Nucleus accumbens (tissue), 56 donors: ENCODE data around the gene UNC79.

ENCODE experiments used
- DNase-seq, 56 donors: peaks; one replicate each; lab custom pipeline; 2025; lab: John Stamatoyannopoulos, UW

Gene UNC79

GRCh38 chr14:93719256-93719655 lies 288.5 kb downstream of the UNC79 start:
- DNase-seq: no peak

GRCh38 chr14:93720076-93720815 lies 289.5 kb downstream of the UNC79 start:
- DNase-seq: no peak

GRCh38 chr14:93720981-93721483 lies 290.3 kb downstream of the UNC79 start:
- DNase-seq: no peak

- DNase-seq: no peak
Observed at GRCh38 chr14:93723001-93723400, 292.3 kb downstream of the UNC79 start.

GRCh38 chr14:93725002-93725582 lies 294.4 kb downstream of the UNC79 start:
- no peak for DNase-seq

- no peak for DNase-seq
Observed at GRCh38 chr14:93725993-93726392, 295.3 kb downstream of the UNC79 start.

- no peak for DNase-seq
Observed at GRCh38 chr14:93727039-93727740, 296.5 kb downstream of the UNC79 start.

GRCh38 chr14:93727917-93728650 lies 297.3 kb downstream of the UNC79 start:
- no peak for DNase-seq

- no peak for DNase-seq
Observed at GRCh38 chr14:93728651-93729016, 297.9 kb downstream of the UNC79 start.

GRCh38 chr14:93729993-93730392 lies 299.3 kb downstream of the UNC79 start:
- DNase-seq: peak in 23 of 56 donors; percentile 15 to 79 (median 33)

GRCh38 chr14:93731753-93732152 lies 301.0 kb downstream of the UNC79 start:
- no peak for DNase-seq

- no peak for DNase-seq
Observed at GRCh38 chr14:93732524-93732923, 301.8 kb downstream of the UNC79 start.

GRCh38 chr14:93733231-93733630 lies 302.5 kb downstream of the UNC79 start:
- peak in 8 of 56 donors; percentile 7 to 45 (median 22) for DNase-seq

- peak in 33 of 56 donors; percentile 18 to 67 (median 33) for DNase-seq
Observed at GRCh38 chr14:93733631-93734030, 302.9 kb downstream of the UNC79 start.

GRCh38 chr14:93734086-93734822 lies 303.5 kb downstream of the UNC79 start:
- peak in 2 of 56 donors; percentile 19 to 42 for DNase-seq

- DNase-seq: no peak
Observed at GRCh38 chr14:93735206-93735605, 304.5 kb downstream of the UNC79 start.

GRCh38 chr14:93736378-93737014 lies 305.8 kb downstream of the UNC79 start:
- no peak for DNase-seq

- no peak for DNase-seq
Observed at GRCh38 chr14:93737634-93738033, 306.9 kb downstream of the UNC79 start.

- DNase-seq: no peak
Observed at GRCh38 chr14:93741556-93742230, 311.0 kb downstream of the UNC79 start.
